IPS DF 4.7 (cell line): ENCODE data around the gene CLCF1.

Experiments
- DNase-seq: peaks from one replicate; pipeline ENCODE4 v3.0.0-alpha.2; 2013; ENCODE audit warnings: low spot score; ENCODE audit errors: extremely low read depth

Gene CLCF1

DNA sequence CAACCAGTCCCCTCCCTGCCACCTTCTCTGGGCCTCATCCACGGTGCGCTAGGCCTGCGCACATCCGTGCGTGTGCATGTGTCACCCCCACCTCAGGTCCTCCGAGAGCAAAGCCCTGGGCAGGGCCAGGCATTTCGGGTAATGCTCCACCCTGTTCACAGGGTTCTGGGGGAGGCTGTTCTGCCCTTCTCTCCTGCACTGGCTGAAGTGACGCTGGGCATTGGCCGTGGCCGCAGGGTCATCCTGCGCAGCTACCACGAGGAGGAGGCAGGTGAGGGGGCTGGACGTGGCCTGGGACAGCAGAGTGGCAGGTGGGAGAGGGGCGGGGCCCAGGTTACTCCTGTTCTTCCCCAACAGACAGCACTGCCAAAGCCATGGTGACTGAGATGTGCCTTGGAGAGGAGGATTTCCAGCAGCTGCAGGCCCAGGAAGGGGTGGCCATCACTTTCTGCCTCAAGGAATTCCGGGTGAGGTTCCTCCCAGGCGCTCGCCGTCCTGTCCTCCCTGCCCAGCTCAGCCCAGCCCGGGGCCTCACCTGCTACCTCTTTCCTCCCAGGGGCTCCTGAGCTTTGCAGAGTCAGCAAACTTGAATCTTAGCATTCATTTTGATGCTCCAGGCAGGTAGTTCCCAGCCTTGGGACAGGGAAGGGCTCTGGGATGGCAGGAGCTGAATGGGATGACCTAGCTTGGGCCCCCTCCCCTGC, 22.3 kb upstream of the CLCF1 start:
- no peak for DNase-seq

DNA sequence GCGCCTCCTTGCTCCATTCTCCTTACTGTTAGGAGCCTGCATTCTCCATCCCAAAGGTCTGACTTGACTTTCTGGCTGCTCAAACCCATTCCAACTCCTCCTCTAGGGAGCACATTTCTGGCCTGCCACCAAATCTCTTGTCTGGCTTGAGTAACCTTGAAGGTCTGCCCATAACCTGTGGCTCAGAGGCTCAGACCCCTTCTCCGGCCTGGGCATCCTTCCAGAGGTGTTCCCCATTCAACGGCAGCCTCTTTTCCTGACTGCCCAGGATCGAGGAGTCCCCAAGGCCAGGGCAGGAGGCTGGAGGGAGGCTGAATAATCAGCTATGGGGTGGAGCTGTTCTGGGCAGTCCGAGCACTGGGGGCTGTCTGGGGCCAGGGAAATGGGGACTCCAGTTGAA, 20.6 kb upstream of the CLCF1 start:
- no peak for DNase-seq

GRCh38 chr11:67393437-67393836, 20.0 kb upstream of the CLCF1 start:
- DNase-seq = no peak

DNA sequence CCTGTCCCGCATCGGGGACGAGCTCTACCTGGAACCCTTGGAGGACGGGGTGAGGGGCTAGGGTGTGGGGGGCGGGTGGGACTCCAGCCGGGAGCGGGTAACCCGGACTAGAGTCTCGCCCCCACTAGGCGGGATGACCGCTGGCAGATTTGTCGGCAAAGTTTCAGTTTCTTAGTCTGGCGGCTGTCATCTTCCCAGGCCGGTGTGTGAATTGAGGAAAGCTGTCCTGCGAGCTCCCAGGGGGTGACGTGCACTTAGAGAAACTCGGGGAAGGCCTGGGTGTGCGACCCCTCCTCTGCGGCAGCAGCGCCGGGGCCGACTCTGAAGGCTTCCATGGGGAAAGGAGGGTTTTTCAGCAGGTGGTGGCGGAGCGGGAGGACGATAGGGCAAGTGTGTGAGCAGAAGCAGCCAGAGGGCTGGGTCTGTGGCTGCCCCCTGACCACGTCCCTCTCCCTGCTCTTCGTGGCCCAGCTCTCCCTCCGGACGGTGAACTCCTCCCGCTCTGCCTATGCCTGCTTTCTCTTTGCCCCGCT, 18.9 kb upstream of the CLCF1 start:
- DNase-seq = no peak

DNA sequence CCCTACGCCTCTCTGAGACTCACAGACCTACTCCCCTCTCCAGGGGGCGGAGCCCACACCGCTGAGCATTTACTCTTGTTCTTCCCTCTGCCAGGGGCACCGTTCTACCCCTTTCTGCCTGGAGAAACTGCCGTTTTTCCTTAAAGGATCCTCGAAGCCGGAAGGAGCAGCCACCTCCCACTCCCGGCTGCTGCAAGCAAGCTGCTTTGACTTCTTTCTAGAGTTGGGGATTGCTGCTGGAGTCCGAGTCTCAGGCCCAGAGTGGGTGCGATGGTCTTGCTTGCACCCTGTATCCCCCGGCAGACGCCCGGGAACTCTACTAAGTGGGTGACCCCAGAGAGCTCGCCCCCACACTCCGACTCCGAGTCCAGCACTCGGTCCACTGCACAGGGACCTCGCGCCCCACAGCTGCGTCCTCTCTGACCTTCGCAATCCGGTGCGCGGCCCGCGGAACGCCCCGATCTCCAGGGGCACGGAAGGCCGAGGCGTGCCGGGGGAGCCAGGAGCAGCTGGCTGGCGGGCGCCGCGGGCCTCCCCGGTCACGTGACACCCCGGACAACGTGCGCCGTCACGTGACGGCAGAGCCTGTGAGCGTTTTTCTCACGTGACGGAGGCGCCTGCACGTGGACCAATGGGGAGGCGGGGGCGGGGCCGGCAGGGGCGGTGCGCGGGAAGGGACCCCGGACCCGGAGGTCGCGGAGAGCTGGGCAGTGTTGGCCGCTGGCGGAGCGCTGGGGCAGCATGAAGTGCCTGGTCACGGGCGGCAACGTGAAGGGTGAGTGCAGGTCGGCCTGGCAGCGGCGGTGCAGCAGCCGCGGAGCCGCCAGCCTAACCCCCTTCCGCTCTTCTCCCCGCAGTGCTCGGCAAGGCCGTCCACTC, 18.1 kb upstream of the CLCF1 start, which contains the start of gene RAD9A:
TSS of gene RAD9A (plus strand) at position 683 of the 879 bp plus-strand sequence. CDS start at position 742, 59 bp downstream.
- DNase-seq = no peak

DNA sequence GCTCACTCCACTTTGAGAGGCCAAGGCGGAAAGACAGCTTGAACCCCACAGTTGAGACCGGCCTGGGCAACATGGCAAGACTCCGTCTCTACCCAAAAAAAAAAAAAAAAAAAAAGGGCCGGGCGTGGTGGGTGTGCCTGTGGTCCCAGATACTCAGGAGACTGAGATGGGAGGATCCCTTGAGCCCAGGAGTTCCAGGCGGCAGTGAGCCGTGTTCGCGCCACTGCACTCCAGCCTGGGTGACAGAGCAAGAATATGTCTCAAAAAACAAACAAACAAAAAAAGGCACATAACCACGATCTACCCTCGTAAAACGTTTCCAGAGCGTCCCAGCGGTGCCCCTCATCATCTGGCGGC, 17.5 kb upstream of the CLCF1 start:
- DNase-seq = no peak

DNA sequence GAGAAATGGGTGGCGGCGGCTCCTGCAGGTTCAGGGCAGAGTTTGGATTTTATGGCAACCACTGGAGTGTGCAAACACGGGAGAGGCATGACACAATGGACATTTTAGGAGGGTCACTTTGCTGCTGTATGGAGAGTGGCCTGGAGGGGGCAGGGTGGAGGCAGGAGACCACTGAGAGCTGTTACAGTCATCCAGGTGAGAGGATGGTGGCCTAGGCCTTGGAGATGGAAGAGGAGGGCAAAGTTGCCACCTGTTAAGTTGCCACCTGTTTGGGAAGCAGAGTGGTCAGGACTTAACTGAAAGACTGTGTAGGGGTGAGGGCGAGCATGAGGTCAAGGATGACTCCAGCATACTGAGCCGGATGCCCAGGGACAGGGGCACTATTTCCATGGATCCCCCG, 16.1 kb upstream of the CLCF1 start:
- DNase-seq = no peak

- DNase-seq = no peak
These were observed 14.1 kb upstream of the CLCF1 start for GRCh38 chr11:67387518-67387917.

DNA sequence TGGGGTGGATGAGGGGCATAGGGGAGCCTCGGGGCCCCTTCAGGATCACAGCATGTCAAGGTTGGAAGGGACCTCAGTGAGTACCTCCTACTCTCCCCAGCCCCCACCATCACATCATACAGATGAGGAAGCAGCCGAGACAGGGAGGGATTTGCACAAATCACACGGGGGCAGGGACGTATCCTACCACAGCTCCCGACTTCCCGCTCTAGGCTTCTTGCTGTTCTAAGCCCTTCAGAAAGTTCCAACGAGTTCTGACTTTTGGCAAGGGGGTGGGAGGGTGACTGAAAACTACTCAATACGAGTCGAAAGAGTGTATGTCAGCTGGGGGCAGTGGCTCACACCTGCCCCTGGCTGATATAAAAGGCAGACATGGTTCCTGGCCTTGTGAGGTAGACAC, 13.7 kb upstream of the CLCF1 start:
- no peak for DNase-seq

GRCh38 chr11:67384851-67385366, 11.5 kb upstream of the CLCF1 start:
- DNase-seq = no peak

DNA sequence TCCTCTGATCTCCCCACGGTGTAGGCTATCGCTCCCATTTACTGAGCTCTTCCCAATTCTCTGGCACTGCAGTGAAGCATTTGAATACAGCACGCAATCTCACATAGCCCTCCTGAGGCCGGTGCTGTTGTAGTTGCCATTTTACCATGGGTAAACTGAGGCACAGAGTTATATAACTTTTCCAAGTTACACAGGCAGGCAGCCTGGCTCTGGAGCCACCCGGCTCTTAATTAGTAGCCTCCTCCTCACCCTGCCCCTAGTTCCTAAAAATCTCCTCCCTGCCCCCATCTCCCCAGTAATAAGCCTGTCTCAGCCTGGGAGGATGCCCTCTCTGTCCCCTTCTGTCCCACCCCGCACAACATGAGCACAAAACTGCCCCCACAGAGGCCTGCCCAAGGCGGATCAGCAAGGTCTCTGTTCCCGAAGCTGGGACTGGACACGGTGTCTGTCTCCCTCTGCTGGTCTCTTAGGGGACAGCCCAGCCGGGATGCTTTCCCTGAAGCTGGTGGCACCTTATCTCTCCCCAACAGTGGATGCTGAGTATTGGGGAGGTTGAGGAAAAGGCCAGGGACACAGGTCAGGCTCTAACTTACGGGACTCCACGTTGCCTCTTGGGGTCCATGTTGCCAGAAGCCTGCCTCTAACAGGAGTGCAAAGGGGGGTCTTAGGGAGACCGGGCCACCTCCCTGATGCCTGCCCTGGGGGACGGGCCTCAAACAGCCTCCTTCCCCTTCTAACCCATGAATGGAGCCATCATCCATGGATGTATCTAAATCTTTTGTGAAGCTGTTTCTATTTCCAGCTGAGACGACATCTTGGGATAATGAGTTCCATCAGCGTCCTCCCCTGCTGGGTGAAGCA, 9.1 kb upstream of the CLCF1 start:
- DNase-seq = no peak

- no peak for DNase-seq
These were observed 8.0 kb upstream of the CLCF1 start for GRCh38 chr11:67381244-67381972.

- DNase-seq = no peak
These were observed 6.0 kb upstream of the CLCF1 start for GRCh38 chr11:67379061-67380058.

GRCh38 chr11:67378544-67378943, 5.1 kb upstream of the CLCF1 start:
- DNase-seq = no peak

DNA sequence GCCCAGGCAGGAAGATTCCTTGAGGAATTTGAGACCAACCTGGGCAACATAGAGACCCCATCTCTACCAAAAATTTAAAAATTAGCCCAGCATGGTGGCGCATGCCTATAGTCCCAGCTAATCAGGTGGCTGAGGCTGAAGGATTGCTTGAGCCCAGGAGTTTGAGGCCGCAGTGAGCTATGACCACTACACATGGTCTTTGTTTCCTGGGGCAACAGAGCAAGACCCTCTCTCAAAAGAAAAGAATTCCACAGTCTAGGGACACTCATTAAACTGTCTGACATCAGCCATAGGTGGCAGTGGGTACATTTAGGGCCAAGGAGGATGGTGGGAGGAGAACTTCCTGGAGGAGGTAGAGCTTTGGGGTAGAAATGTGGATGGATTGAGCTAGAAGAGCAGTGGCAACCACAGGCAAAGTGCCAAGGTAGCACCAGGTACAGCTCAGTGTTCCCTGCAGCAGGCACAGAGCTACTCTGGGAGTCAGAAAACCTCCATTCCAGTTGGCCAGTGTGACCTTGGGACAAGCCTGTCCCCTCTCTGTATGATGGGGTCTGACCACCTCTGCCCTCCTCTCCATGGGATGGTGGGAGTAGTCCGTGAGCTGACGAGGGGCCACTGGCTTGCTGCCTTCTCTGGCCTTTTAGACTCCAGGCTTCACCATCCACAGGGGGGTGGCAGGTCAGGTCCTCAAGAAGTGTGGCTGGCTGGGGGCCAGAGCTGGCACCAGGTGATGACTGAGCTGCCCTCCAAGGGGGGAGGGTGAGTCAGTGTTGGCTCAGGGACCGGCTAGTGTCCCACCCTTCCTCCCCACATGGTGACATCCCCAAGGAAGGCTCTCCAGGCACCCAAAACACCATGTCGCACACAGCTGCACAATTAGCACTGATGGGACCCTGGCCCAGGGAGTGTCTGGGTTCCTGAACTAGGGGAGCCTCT, 3.7 kb upstream of the CLCF1 start:
- DNase-seq = no peak

- DNase-seq = no peak
These were observed 2.8 kb upstream of the CLCF1 start for GRCh38 chr11:67376063-67376820.

DNA sequence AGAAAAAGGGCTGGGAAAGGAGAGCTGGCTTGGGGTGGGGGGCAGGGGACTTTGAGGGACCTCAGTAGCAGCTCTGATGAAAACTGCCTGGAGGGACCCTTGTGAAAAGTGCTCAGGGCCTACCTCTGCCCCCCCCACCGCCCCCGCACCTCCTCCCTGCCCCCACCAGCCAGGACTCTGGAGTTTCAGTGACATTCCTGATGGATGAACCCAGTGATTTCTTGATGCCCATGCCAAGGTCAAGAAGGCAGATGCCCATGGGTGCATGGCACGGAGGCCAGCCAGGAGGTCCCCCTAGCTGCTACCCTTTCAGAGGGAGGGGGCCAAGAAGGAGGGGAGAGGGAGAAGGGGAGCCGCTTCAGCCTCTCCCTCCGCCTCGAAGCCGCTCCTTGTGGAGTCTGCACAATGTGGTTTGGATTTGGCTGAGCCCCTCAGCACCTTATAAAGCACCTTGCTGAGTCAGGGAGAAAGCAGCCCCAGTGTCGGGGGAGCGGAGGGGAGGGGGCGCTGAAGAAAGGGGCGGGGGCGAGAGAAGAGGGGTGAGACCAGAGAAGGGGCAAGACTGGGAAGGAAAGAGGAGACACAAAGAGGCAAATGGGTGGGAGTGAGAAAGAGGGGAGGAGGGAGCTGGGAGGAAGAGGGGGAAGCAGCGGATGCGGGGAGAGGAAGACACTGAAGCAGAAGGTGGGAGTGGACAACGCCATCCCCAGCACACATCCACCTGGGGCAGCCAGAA, 2.1 kb upstream of the CLCF1 start:
- DNase-seq = no peak
